Activated naive CD4-positive, alpha-beta T cell treated with anti-CD3 and anti-CD28 coated beads, Interleukin-2, amount 50 U/mL, for 72 hours (primary cell): ENCODE results near the gene AOX1. TPM values are rescaled to one million over a fixed set of nuclear protein-coding genes. Genes with fewer than 3 reads are reported as not detected.
"Not testable (repeated sequence)": the region's sequence is repeated elsewhere in the genome, so short reads cannot be mapped to it uniquely, and the experiment has no call there.

Experiments used
- ATAC-seq, 2 donors: fragments of 150-1000 bp; cut with Tn5 transposase; 2 replicates each; pipeline ENCODE4 v1.10.0; 2021; ENCODE audit warnings: mild to moderate bottlenecking in 2 of 2, moderate library complexity in 2 of 2
- DNase-seq, 2 donors: peaks; one replicate each; pipeline ENCODE4 v3.0.0; 2021 to 2022; ENCODE audit warnings: low spot score in 2 of 2
- H3K27ac Mint-ChIP-seq, 2 donors: one replicate each; pipeline ENCODE4 v1.8.0; 2022; ENCODE audit warnings: mild to moderate bottlenecking in 2 of 2, mixed read lengths in 2 of 2
- H3K36me3 Mint-ChIP-seq, 2 donors: one replicate each; pipeline ENCODE4 v1.8.0; 2022; ENCODE audit warnings: mixed read lengths in 2 of 2
- H3K9me3 Mint-ChIP-seq, 2 donors: one replicate each; pipeline ENCODE4 v1.8.0; 2022; ENCODE audit warnings: mixed read lengths in 2 of 2
- total RNA-seq, 2 donors: library from RNA; stranded (reverse); gene quantifications; one replicate each; pipeline ENCODE4 v1.2.3, GENCODE V29; 2022

Gene AOX1
- total RNA-seq, 2 donors from 2014 or later = 0.05 to 0.49 TPM

DNA sequence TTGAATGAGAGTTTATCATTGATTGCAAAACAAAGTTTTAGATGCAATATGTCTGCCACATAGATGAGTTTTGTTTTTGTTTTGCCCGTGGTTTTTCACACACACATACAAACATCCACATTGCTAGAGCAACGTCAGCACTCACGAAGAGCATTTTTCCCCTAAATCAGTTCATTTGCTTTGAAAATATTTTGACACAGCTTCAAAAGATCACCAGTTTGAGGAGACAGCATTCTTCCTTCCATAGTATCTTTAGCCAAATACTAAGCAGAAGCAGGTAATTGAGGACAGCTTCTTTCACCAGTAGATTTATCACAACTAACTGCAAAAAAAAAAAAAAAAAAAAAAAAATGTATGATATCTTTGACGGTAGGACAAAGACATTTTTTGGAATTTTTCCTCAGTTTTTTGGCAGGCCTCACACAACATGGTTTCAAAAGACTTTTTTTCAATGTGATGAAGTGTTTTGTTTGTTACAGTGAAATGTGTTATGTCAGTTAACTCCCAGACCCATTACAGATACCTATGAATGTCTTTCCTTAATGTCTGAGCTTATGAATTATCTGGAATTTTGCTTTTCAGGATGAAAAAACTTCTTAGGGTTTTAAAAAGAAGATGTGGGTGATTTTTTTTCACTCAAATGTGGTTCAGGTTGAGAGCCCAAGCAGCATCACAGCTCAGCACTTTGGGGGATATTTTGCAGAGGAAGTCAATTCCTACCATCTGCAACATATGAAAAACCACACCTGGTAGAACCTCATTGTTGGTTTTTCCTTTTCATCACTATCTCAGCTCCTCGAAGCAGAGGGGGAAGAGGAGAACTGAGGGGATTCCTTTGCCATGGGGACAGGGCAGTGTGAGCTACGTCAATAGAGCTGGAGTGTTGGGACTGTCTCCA, 31.6 kb downstream of the AOX1 start:
- no peak for ATAC-seq
- Mint-ChIP-seq H3K36me3 (no peaks in the 10 kb centered on the region), H3K9me3 (no peaks in the 10 kb centered on the region), H3K27ac (no peak overlapping the region)
- no peak for DNase-seq

DNA sequence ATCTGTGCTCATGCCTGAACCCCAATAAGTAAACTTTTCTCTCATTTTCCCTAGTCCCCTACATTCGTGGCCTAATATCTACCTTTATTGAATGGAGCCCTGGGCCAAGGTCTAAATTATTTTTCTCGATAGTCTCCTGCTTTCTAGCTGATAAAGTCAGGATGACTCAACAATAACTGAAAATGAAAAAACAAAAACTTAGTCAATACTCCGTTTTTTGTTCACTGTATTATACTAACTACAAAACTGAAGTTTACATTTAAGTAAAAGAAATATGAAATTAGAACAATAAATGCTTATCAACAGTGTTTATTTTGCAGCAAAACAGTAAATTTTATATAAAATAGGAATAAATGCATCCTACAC, 32.2 kb downstream of the AOX1 start:
- no peak for ATAC-seq
- H3K27ac Mint-ChIP-seq = no peak overlapping the region
- no peaks in the 10 kb centered on the region for H3K9me3 Mint-ChIP-seq
- H3K36me3 Mint-ChIP-seq = no peaks in the 10 kb centered on the region
- DNase-seq = no peak

GRCh38 chr2:200618590-200619021, 32.8 kb downstream of the AOX1 start:
- ATAC-seq (peak in 1 of 2 donors; percentile 32), DNase-seq (no peak)
- Mint-ChIP-seq H3K36me3 (no peaks in the 10 kb centered on the region), H3K27ac (no peak overlapping the region), H3K9me3 (no peaks in the 10 kb centered on the region)

DNA sequence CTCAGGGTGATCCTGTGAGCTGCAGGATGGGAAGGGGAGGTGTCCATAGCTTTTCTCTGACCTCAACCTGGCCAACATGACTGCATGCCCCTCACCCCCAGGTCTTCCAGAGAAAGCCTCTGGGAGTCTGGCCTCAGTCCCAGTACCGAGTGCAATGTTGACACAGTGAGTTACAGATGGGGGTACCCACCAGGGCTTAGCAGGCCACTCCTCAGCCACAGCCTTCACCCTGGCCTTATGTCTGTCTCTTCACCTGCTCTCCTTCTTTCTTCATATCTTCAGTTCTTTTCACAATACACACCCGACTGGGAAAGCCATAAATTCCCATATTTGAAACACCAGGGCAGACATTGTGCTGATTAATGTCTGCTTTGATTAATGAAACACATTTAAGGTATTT, 33.5 kb downstream of the AOX1 start:
- Mint-ChIP-seq H3K27ac (no peak overlapping the region), H3K9me3 (no peaks in the 10 kb centered on the region), H3K36me3 (no peaks in the 10 kb centered on the region)
- no peak for ATAC-seq
- DNase-seq = no peak

- DNase-seq (no peak), ATAC-seq (no peak)
- H3K27ac Mint-ChIP-seq = no peak overlapping the region
- H3K9me3 Mint-ChIP-seq = no peaks in the 10 kb centered on the region
- H3K36me3 Mint-ChIP-seq = no peaks in the 10 kb centered on the region
Measured at GRCh38 chr2:200620606-200621390, 35.0 kb downstream of the AOX1 start.

DNA sequence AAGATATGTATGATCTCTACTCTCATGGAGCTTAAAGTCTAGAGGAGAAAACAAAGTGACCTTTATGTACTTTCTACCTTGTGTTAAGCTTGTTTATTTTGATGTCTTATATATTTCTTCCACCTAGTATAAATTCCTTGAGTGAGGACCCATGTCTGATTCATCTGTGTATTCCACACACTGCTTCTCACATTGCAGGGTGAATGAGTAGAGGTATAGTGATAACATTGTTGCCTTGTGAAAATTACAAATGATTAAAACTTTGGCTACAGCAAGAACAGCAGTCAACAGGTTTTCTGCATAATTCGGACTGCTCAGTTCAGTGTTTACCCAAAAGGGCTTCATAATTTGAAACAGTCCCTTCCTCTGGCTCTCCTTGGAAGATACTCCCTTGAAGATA, 36.3 kb downstream of the AOX1 start:
- ATAC-seq (no peak), DNase-seq (no peak)
- no peaks in the 10 kb centered on the region for H3K9me3 Mint-ChIP-seq
- no peaks in the 10 kb centered on the region for H3K36me3 Mint-ChIP-seq
- no peak overlapping the region for H3K27ac Mint-ChIP-seq

- Mint-ChIP-seq H3K9me3 (no peaks in the 10 kb centered on the region), H3K27ac (no peak overlapping the region), H3K36me3 (no peaks in the 10 kb centered on the region)
- ATAC-seq (no peak), DNase-seq (no peak)
Measured at GRCh38 chr2:200624026-200624425, 38.2 kb downstream of the AOX1 start.

GRCh38 chr2:200624658-200625057, 38.8 kb downstream of the AOX1 start:
- no peak for ATAC-seq
- H3K27ac Mint-ChIP-seq = no peak overlapping the region
- H3K36me3 Mint-ChIP-seq = no peaks in the 10 kb centered on the region
- no peaks in the 10 kb centered on the region for H3K9me3 Mint-ChIP-seq
- DNase-seq = no peak

DNA sequence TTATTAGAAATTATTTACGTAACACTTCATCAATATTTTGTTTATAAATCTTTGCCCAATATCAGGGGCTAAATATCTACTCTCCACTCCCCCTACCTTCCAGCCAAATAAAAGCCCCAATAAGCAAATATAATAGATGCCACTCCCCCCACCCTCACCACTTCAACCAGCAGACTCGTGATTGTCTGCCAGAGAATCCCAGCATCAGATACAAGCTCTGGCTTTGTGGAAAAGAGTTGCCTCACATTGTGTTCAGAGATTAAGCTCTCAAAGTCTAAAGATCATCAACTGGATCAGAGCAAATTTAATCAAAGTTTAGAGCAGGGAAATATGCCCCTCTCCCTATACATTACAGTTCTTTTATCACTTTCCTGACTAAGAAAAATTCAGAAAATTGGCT, 39.5 kb downstream of the AOX1 start:
- H3K9me3 Mint-ChIP-seq = no peaks in the 10 kb centered on the region
- H3K36me3 Mint-ChIP-seq = no peaks in the 10 kb centered on the region
- ATAC-seq (no peak), DNase-seq (no peak)
- H3K27ac Mint-ChIP-seq = no peak overlapping the region

GRCh38 chr2:200625958-200626363, 40.1 kb downstream of the AOX1 start:
- Mint-ChIP-seq H3K9me3 (no peaks in the 10 kb centered on the region), H3K36me3 (no peaks in the 10 kb centered on the region), H3K27ac (no peak overlapping the region)
- ATAC-seq = no peak
- no peak for DNase-seq

GRCh38 chr2:200627110-200627770, 41.4 kb downstream of the AOX1 start:
- Mint-ChIP-seq H3K9me3 (no peaks in the 10 kb centered on the region), H3K27ac (no peak overlapping the region), H3K36me3 (no peaks in the 10 kb centered on the region)
- no peak for ATAC-seq
- DNase-seq = no peak

GRCh38 chr2:200628461-200628860, 42.6 kb downstream of the AOX1 start:
- H3K27ac Mint-ChIP-seq, ATAC-seq, H3K36me3 Mint-ChIP-seq, DNase-seq, H3K9me3 Mint-ChIP-seq: not testable (repeated sequence)

DNA sequence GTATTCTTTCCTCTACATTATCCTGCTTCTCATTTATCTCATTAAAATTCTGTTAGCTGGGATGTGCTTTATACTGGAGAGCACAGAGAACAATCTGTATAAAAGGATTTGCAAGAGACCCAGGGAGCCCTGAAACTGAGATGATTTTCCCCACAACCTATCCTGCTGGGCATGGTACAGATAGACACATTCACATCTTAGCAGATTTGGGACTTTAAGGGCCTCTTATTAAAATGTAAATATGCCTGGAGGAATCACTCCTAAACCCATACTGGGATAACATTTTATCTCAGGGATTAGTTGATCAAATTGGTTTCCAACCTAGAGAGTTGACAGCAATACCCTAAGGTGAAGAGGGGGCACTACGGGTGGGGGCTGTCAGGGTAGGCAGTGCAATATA, 45.5 kb downstream of the AOX1 start:
- Mint-ChIP-seq H3K27ac (no peak overlapping the region), H3K36me3 (peaks cover 0 to 5% of the 10 kb centered on the region in 2 donors), H3K9me3 (peaks cover 0 to 4% of the 10 kb centered on the region in 2 donors)
- no peak for DNase-seq
- no peak for ATAC-seq

DNA sequence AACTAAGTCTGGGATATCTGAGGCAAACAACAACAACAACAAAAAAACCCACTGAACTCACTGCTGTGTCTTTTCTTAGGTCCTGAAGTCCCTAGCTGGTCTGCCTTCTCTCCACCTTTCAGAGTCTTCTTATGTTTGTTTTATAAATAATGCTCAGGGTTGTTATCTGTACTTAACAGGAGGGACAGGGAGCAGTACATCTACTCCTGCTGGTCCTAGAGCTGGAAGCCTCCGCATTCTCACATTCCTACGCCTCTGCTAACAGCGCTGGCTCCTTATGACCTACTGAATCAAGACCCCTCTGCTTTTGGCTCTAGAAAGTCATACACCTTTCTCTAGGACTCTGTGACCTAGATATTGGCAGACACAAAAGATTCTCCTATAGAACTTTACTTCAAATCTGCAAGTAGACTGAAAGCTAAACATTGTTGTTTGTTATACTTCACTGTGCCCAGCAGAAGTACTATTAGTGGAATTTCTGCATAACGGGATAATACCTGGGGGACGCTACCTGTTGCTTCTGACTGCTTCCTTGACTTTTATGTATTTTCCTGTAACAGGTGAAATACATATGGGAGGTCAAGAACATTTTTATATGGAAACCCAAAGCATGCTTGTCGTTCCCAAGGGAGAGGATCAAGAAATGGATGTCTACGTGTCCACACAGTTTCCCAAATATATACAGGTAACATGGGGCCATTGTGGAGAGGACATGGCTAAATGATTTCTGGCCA, 48.6 kb downstream of the AOX1 start:
- no peak for ATAC-seq
- DNase-seq = no peak
- Mint-ChIP-seq H3K9me3 (peaks cover 0 to 4% of the 10 kb centered on the region in 2 donors), H3K27ac (no peak overlapping the region), H3K36me3 (peaks cover 0 to 5% of the 10 kb centered on the region in 2 donors)

DNA sequence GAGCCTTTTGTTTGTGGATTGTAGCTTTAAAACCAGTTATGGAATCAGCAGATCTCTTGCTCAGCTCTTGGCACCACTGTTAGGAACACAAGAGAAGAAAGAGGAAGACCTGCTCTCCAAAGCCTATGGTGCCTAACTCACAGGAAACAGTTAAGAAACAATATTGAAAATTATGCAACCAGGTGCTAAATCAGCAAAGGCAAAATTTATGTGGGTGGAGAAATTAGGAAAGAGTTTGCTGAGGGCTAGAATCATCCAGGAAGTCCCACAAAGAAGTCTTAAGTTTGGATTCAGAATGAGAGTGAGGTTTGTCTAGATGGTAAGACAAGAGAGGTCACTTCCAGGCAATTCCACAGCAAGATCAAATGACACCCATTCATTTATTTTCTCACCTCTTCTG, 49.4 kb downstream of the AOX1 start:
- Mint-ChIP-seq H3K36me3 (peaks cover 0 to 5% of the 10 kb centered on the region in 2 donors), H3K27ac (no peak overlapping the region), H3K9me3 (peaks cover 0 to 4% of the 10 kb centered on the region in 2 donors)
- DNase-seq = no peak
- ATAC-seq = peak in 1 of 2 donors; percentile 48

DNA sequence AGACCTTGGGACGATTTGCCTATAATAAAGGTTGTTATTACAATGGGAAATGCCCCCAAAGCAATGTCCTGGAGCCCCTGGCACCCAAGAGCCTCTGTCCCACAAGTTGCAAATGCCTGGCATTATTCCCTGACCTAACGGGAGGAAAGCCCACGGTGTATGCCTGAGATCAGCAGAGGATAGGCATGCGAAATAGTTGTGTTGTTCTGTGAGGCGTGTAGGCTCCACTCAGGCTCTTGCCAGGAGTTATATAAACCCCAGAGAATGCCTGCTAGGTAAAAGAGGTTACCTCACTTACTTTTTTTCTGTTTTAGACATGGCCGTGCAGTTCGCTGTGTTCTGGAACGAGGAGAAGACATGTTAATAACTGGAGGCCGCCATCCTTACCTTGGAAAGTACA, 52.1 kb downstream of the AOX1 start:
- Mint-ChIP-seq H3K9me3 (peaks cover 0 to 4% of the 10 kb centered on the region in 2 donors), H3K27ac (no peak overlapping the region), H3K36me3 (peaks cover 0 to 5% of the 10 kb centered on the region in 2 donors)
- no peak for DNase-seq
- no peak for ATAC-seq
